ENCODE data around the gene PDE10A.

PDE10A gene

GRCh38 chr6:165663736-165664558, 906 bp upstream of the PDE10A start:
- no peak for ATAC-seq
- H3K9me3 Mint-ChIP-seq, result no peaks in the 10 kb centered on the region
- H3K4me3 Mint-ChIP-seq, result no peak overlapping the region
- H3K36me3 Mint-ChIP-seq, result no peaks in the 10 kb centered on the region
- H3K4me1 Mint-ChIP-seq, result no peaks in the 10 kb centered on the region
- DNase-seq (ENCODE audit: low spot score in 2 of 2), result no peak
- H3K27ac Mint-ChIP-seq, result no peak overlapping the region

- H3K27ac Mint-ChIP-seq, result no peak overlapping the region
- no peaks in the 10 kb centered on the region for H3K4me1 Mint-ChIP-seq
- no peaks in the 10 kb centered on the region for H3K9me3 Mint-ChIP-seq
- H3K36me3 Mint-ChIP-seq, result no peaks in the 10 kb centered on the region
- ATAC-seq (no peak), DNase-seq (ENCODE audit: low spot score in 2 of 2) (no peak)
- no peak overlapping the region for H3K4me3 Mint-ChIP-seq
Observed at GRCh38 chr6:165663377-165663735, 315 bp upstream of the PDE10A start.

- no peak for DNase-seq (ENCODE audit: low spot score in 2 of 2)
- ATAC-seq, result no peak
- no peak overlapping the region for H3K4me3 Mint-ChIP-seq
Observed at GRCh38 chr6:165662041-165662748, 846 bp downstream of the PDE10A start.

GRCh38 chr6:165661664-165662025, 1.4 kb downstream of the PDE10A start:
- no peak overlapping the region for H3K27ac Mint-ChIP-seq
- H3K4me3 Mint-ChIP-seq, result no peak overlapping the region

More at GRCh38 chr6:165662041-165662748, 846 bp downstream of the PDE10A start:
- H3K4me1 Mint-ChIP-seq, result no peaks in the 10 kb centered on the region
- no peak overlapping the region for H3K27ac Mint-ChIP-seq
- H3K36me3 Mint-ChIP-seq, result no peaks in the 10 kb centered on the region
- no peaks in the 10 kb centered on the region for H3K9me3 Mint-ChIP-seq

GRCh38 chr6:165660857-165661663, 2.0 kb downstream of the PDE10A start:
- Mint-ChIP-seq H3K4me3 (no peak overlapping the region), H3K27ac (no peak overlapping the region), H3K4me1 (no peaks in the 10 kb centered on the region), H3K36me3 (no peaks in the 10 kb centered on the region), H3K9me3 (no peaks in the 10 kb centered on the region)
- ATAC-seq (no peak), DNase-seq (ENCODE audit: low spot score in 2 of 2) (no peak)

More at GRCh38 chr6:165661664-165662025, 1.4 kb downstream of the PDE10A start:
- ATAC-seq, result no peak
- no peaks in the 10 kb centered on the region for H3K4me1 Mint-ChIP-seq
- no peaks in the 10 kb centered on the region for H3K9me3 Mint-ChIP-seq
- DNase-seq (ENCODE audit: low spot score in 2 of 2), result no peak
- H3K36me3 Mint-ChIP-seq, result no peaks in the 10 kb centered on the region

GRCh38 chr6:165659945-165660856, 2.8 kb downstream of the PDE10A start:
- no peaks in the 10 kb centered on the region for H3K9me3 Mint-ChIP-seq
- ATAC-seq (no peak), DNase-seq (ENCODE audit: low spot score in 2 of 2) (no peak)
- no peaks in the 10 kb centered on the region for H3K4me1 Mint-ChIP-seq
- H3K4me3 Mint-ChIP-seq, result no peak overlapping the region
- no peak overlapping the region for H3K27ac Mint-ChIP-seq
- no peaks in the 10 kb centered on the region for H3K36me3 Mint-ChIP-seq

GRCh38 chr6:165658395-165659058, 4.5 kb downstream of the PDE10A start:
- DNase-seq (ENCODE audit: low spot score in 2 of 2), result no peak
- Mint-ChIP-seq H3K9me3 (no peaks in the 10 kb centered on the region), H3K36me3 (no peaks in the 10 kb centered on the region), H3K27ac (no peak overlapping the region), H3K4me1 (no peaks in the 10 kb centered on the region), H3K4me3 (no peak overlapping the region)
- ATAC-seq, result no peak

- no peaks in the 10 kb centered on the region for H3K9me3 Mint-ChIP-seq
- H3K36me3 Mint-ChIP-seq, result no peaks in the 10 kb centered on the region
- no peak overlapping the region for H3K27ac Mint-ChIP-seq
- no peak overlapping the region for H3K4me3 Mint-ChIP-seq
- H3K4me1 Mint-ChIP-seq, result no peaks in the 10 kb centered on the region
- DNase-seq (ENCODE audit: low spot score in 2 of 2) (no peak), ATAC-seq (no peak)
Observed at GRCh38 chr6:165657325-165657680, 5.7 kb downstream of the PDE10A start.

- no peak overlapping the region for H3K27ac Mint-ChIP-seq
- no peaks in the 10 kb centered on the region for H3K9me3 Mint-ChIP-seq
- no peaks in the 10 kb centered on the region for H3K36me3 Mint-ChIP-seq
- ATAC-seq, result no peak
- no peak for DNase-seq (ENCODE audit: low spot score in 2 of 2)
- no peak overlapping the region for H3K4me3 Mint-ChIP-seq
- H3K4me1 Mint-ChIP-seq, result no peaks in the 10 kb centered on the region
Observed at GRCh38 chr6:165656581-165657324, 6.3 kb downstream of the PDE10A start.

GRCh38 chr6:165655191-165655590, 7.8 kb downstream of the PDE10A start:
- H3K9me3 Mint-ChIP-seq, result no peaks in the 10 kb centered on the region
- H3K4me1 Mint-ChIP-seq, result no peaks in the 10 kb centered on the region
- H3K36me3 Mint-ChIP-seq, result no peaks in the 10 kb centered on the region
- no peak overlapping the region for H3K4me3 Mint-ChIP-seq
- DNase-seq (ENCODE audit: low spot score in 2 of 2), result no peak
- ATAC-seq, result no peak
- no peak overlapping the region for H3K27ac Mint-ChIP-seq

- no peak for DNase-seq (ENCODE audit: low spot score in 2 of 2)
- ATAC-seq, result no peak
- Mint-ChIP-seq H3K9me3 (no peaks in the 10 kb centered on the region), H3K27ac (no peak overlapping the region), H3K4me3 (no peak overlapping the region), H3K36me3 (no peaks in the 10 kb centered on the region), H3K4me1 (no peaks in the 10 kb centered on the region)
Observed at GRCh38 chr6:165654144-165654543, 8.9 kb downstream of the PDE10A start.

GRCh38 chr6:165653607-165654006, 9.4 kb downstream of the PDE10A start:
- H3K4me1 Mint-ChIP-seq, result no peaks in the 10 kb centered on the region
- no peak overlapping the region for H3K27ac Mint-ChIP-seq
- ATAC-seq (no peak), DNase-seq (ENCODE audit: low spot score in 2 of 2) (no peak)
- H3K36me3 Mint-ChIP-seq, result no peaks in the 10 kb centered on the region
- H3K9me3 Mint-ChIP-seq, result no peaks in the 10 kb centered on the region
- no peak overlapping the region for H3K4me3 Mint-ChIP-seq

GRCh38 chr6:165653196-165653595, 9.8 kb downstream of the PDE10A start:
- DNase-seq (ENCODE audit: low spot score in 2 of 2) (no peak), ATAC-seq (no peak)
- Mint-ChIP-seq H3K4me1 (no peaks in the 10 kb centered on the region), H3K36me3 (no peaks in the 10 kb centered on the region), H3K4me3 (no peak overlapping the region), H3K9me3 (no peaks in the 10 kb centered on the region), H3K27ac (no peak overlapping the region)

- no peak overlapping the region for H3K4me3 Mint-ChIP-seq
- no peaks in the 10 kb centered on the region for H3K9me3 Mint-ChIP-seq
- no peak for DNase-seq (ENCODE audit: low spot score in 2 of 2)
- H3K27ac Mint-ChIP-seq, result no peak overlapping the region
- H3K36me3 Mint-ChIP-seq, result no peaks in the 10 kb centered on the region
- H3K4me1 Mint-ChIP-seq, result no peaks in the 10 kb centered on the region
- no peak for ATAC-seq
Observed at GRCh38 chr6:165652766-165653165, 10.3 kb downstream of the PDE10A start.
